K562 treated with DMSO at 1 percent for 48 hours (cell line): Measurements from ENCODE around the gene PHLDA2. TPM values are rescaled to one million over a fixed set of nuclear protein-coding genes. Genes with fewer than 3 reads are reported as not detected.

ENCODE experiments used
- total RNA-seq: library from RNA; unstranded; fragments of 300-600 nt; gene quantifications from 2 replicates; pipeline ENCODE4 v1.2.3, GENCODE V29; 2022; ENCODE audit warnings: low replicate concordance; ENCODE audit errors: extremely low read depth

Gene PHLDA2, protein sequence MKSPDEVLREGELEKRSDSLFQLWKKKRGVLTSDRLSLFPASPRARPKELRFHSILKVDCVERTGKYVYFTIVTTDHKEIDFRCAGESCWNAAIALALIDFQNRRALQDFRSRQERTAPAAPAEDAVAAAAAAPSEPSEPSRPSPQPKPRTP
- not detected in 2 replicates for total RNA-seq

DNA sequence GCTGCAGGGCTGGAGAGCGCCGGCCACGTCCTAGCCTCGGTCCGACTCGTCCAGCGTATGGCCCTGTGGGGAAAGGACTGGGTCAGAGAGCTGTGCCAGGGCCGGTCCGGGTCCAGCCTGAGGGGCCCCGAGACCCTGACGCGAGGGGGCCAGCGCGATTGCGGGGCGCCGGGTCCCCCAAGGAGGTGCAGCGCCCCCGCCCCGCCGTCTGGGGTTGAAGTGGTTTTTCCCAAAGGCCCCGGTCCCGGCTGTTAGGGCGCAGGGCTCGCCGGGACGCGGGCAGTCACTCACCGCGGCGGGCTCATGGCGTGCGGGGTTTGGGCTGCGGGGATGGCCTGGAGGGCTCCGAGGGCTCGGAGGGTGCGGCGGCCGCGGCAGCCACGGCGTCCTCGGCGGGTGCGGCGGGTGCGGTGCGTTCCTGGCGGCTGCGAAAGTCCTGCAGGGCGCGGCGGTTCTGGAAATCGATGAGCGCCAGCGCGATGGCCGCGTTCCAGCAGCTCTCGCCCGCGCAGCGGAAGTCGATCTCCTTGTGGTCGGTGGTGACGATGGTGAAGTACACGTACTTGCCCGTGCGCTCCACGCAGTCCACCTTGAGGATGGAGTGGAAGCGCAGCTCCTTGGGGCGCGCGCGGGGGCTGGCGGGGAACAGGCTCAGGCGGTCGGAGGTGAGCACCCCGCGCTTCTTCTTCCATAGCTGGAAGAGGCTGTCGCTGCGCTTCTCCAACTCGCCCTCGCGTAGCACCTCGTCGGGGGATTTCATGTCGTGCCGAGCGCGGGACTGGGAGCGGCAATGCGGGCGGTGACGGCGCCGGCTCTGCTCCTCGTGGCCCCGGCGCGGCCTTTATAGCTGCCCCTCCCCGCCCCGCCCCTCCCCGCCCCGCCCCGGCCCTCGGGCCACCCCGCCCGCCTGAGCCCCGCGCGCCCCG is at the start of gene PHLDA2:
TSS of gene PHLDA2 (minus strand) at position 816 of the 926 bp plus-strand sequence. CDS start at position 760, 56 bp downstream.

DNA sequence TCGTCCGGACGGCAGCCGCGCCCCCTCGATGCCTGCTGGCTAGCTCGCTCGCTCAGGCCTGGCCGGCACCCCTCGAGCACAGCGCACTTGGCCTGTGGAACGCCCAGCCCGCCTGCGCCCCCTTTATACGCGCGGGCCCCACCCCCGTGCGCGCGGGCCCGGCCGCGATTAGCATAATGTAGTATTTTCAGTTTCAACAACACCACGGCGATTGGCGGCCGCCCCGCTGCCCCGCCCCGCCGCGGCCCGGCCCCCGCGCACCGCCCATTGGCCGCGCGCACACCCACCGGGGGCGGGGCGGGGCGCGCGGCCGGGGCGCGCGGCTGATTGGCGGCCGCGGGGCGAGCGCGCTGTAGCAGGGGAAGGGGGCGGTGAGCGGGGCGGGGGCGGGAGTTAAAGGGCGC is 43.5 kb downstream of the PHLDA2 start, which contains the start of gene CDKN1C:
TSS of gene CDKN1C (minus strand) at position 98 of the 404 bp plus-strand sequence. CDS start 319 bp downstream, outside the sequence.

Other genes starting within 250 kb of the PHLDA2 start
- gene KCNQ1OT1, start 229.4 kb downstream of the PHLDA2 start, total RNA-seq, result not detected in 2 replicates
- gene CDKN1C, start 43.6 kb downstream of the PHLDA2 start, total RNA-seq, result not detected in 2 replicates
- gene NAP1L4, start 62.9 kb upstream of the PHLDA2 start, total RNA-seq, result not detected in 2 replicates
- not detected in 2 replicates for gene CARS1, start 128.0 kb upstream of the PHLDA2 start, total RNA-seq
- gene OSBPL5, start 235.9 kb upstream of the PHLDA2 start, total RNA-seq, result not detected in 2 replicates